Neural cell (in vitro differentiated cells): Measurements from ENCODE around the gene TCF15.

Source experiments
- EZH2 ChIP-seq: fragments of 200-600, 300-800 bp; shearing (Covaris generic), sonication (generic); IDR thresholded peaks from 2 replicates; pipeline ENCODE4 v1.6.1; 2014; ENCODE audit warnings: antibody characterized with exemption, low read length, borderline replicate concordance, mild to moderate bottlenecking; ENCODE audit not compliant: insufficient read depth, poor library complexity, severe bottlenecking
- TAF1 ChIP-seq: IDR thresholded peaks from 2 replicates; pipeline ENCODE4 v1.6.1; 2012; ENCODE audit warnings: low read depth

GRCh38 chr20:602111-602970 lies 7.8 kb downstream of the TCF15 start:
- no peak for TF ChIP-seq EZH2
- no peak for TF ChIP-seq TAF1
